Trophoblast cell (in vitro differentiated cells and primary cell): ENCODE results near the gene TXK.

Experiments
- DNase-seq, 2 donors: peaks; one replicate each; pipeline ENCODE4 v3.0.0-alpha.2; 2016
- H2AFZ ChIP-seq: 2 replicates; pipeline ENCODE4 v1.6.1; 2013; ENCODE audit warnings: low read length, moderate library complexity, mild to moderate bottlenecking; ENCODE audit not compliant: insufficient read depth, poor library complexity
- H2AK5ac ChIP-seq: 2 replicates; pipeline ENCODE4 v1.6.1; 2013; ENCODE audit warnings: mild to moderate bottlenecking, low read length
- H2BK120ac ChIP-seq: 2 replicates; pipeline ENCODE4 v1.6.1; 2013; ENCODE audit warnings: low read length, mild to moderate bottlenecking, moderate library complexity; ENCODE audit not compliant: insufficient read depth, poor library complexity
- H2BK12ac ChIP-seq: 2 replicates; pipeline ENCODE4 v1.6.1; 2013; ENCODE audit warnings: mild to moderate bottlenecking, low read length, moderate library complexity
- H2BK5ac ChIP-seq: 2 replicates; pipeline ENCODE4 v1.6.1; 2013; ENCODE audit warnings: low read length, low read depth, moderate library complexity, mild to moderate bottlenecking; ENCODE audit not compliant: poor library complexity
- H3K14ac ChIP-seq: 2 replicates; pipeline ENCODE4 v1.6.1; 2013; ENCODE audit warnings: mild to moderate bottlenecking, low read length
- H3K18ac ChIP-seq: 2 replicates; pipeline ENCODE4 v1.6.1; 2013; ENCODE audit warnings: mild to moderate bottlenecking, low read length
- H3K23ac ChIP-seq: 2 replicates; pipeline ENCODE4 v1.6.1; 2013; ENCODE audit warnings: low read length
- H3K27ac ChIP-seq: 2 replicates; pipeline ENCODE4 v1.5.1; 2013; ENCODE audit warnings: low read depth, mild to moderate bottlenecking, inconsistent platforms, low read length, moderate library complexity
- H3K27me3 ChIP-seq: 2 replicates; pipeline ENCODE4 v1.6.1; 2013; ENCODE audit warnings: inconsistent platforms, mild to moderate bottlenecking, low read length, moderate library complexity; ENCODE audit not compliant: insufficient read depth
- H3K36me3 ChIP-seq, 2 experiments: 1 replicate in 1 of 2; 2 replicates in 1 of 2; pipeline ENCODE4 v1.6.1; 2013; ENCODE audit warnings: low read length in 2 of 2, mild to moderate bottlenecking in 2 of 2, moderate library complexity in 1 of 2; ENCODE audit not compliant: insufficient read depth in 2 of 2, control insufficient read depth in 1 of 2
- H3K4ac ChIP-seq: 2 replicates; pipeline ENCODE4 v1.6.1; 2013; ENCODE audit warnings: low read depth, mild to moderate bottlenecking, low read length, moderate library complexity
- H3K4me1 ChIP-seq, 2 experiments: 1 replicate in 1 of 2; 2 replicates in 1 of 2; pipeline ENCODE4 v1.6.1; 2013; ENCODE audit warnings: low read length in 2 of 2, mild to moderate bottlenecking in 2 of 2, moderate library complexity in 1 of 2; ENCODE audit not compliant: insufficient read depth in 2 of 2, control insufficient read depth in 1 of 2
- H3K4me2 ChIP-seq: 2 replicates; pipeline ENCODE4 v1.6.1; 2013; ENCODE audit warnings: inconsistent platforms, mild to moderate bottlenecking, low read length, moderate library complexity
- H3K4me3 ChIP-seq: 2 replicates; pipeline ENCODE4 v1.5.1; 2013; ENCODE audit warnings: mild to moderate bottlenecking, low read depth, low read length, inconsistent platforms
- H3K79me1 ChIP-seq: one replicate; pipeline ENCODE4 v1.6.1; 2013; ENCODE audit warnings: low read length
- H3K79me2 ChIP-seq: 2 replicates; pipeline ENCODE4 v1.6.1; 2013; ENCODE audit warnings: low read length, mild to moderate bottlenecking; ENCODE audit not compliant: control insufficient read depth, insufficient read depth, poor library complexity
- H3K9ac ChIP-seq: 2 replicates; pipeline ENCODE4 v1.6.1; 2013; ENCODE audit warnings: mild to moderate bottlenecking, low read length
- H3K9me3 ChIP-seq: 2 replicates; pipeline ENCODE4 v1.6.1; 2013; ENCODE audit warnings: low read depth, mild to moderate bottlenecking, control low read depth, inconsistent platforms, low read length; ENCODE audit not compliant: insufficient read depth
- H4K12ac ChIP-seq: 2 replicates; pipeline ENCODE4 v1.6.1; 2013; ENCODE audit warnings: low read depth, mild to moderate bottlenecking, low read length, moderate library complexity
- H4K8ac ChIP-seq: 2 replicates; pipeline ENCODE4 v1.6.1; 2013; ENCODE audit warnings: low read depth, mild to moderate bottlenecking, low read length, moderate library complexity
- H4K91ac ChIP-seq: one replicate; pipeline ENCODE4 v1.6.1; 2013; ENCODE audit warnings: low read depth, mild to moderate bottlenecking, low read length, moderate library complexity
- WGBS: extraction: QIAGEN DNeasy Blood & Tissue Kit; methylation state at CpG from one replicate; pipeline ENCODE4 v1.1.7; 2013; ENCODE audit warnings: missing lambda C conversion rate; ENCODE audit not compliant: insufficient read length, insufficient coverage; ENCODE audit errors: extremely low coverage; 5-methylcytosine and 5-hydroxymethylcytosine counted together

Gene TXK

GRCh38 chr4:48100256-48100655, 33.8 kb downstream of the TXK start:
- Histone ChIP-seq H4K8ac (no peak overlapping the region), H2AK5ac (no peak overlapping the region), H2BK120ac (no peak overlapping the region), H2BK5ac (no peak overlapping the region), H3K27me3 (no peaks in the 10 kb centered on the region), H3K4ac (no peak overlapping the region), H3K14ac (no peak overlapping the region), H4K12ac (no peak overlapping the region), H3K79me1 (no peaks in the 10 kb centered on the region), H3K9me3 (no peaks in the 10 kb centered on the region), H3K18ac (no peak overlapping the region), H3K4me3 (no peak overlapping the region), H3K4me1 (no peaks in the 10 kb centered on the region), H3K4me2 (no peak overlapping the region), H3K27ac (no peak overlapping the region), H3K23ac (no peak overlapping the region), H3K36me3 (no peaks in the 10 kb centered on the region), H2AFZ (no peak overlapping the region), H3K79me2 (no peaks in the 10 kb centered on the region), H4K91ac (no peak overlapping the region), H2BK12ac (no peak overlapping the region), H3K9ac (no peak overlapping the region)
- no peak for DNase-seq
- WGBS, result no CpG with 5 or more reads among the region's 1 CpG

- Histone ChIP-seq H3K79me1 (no peaks in the 10 kb centered on the region), H2AFZ (no peak overlapping the region), H3K36me3 (no peaks in the 10 kb centered on the region), H2AK5ac (no peak overlapping the region), H3K18ac (no peak overlapping the region), H3K9ac (no peak overlapping the region), H3K79me2 (no peaks in the 10 kb centered on the region), H3K23ac (no peak overlapping the region), H3K27me3 (no peaks in the 10 kb centered on the region), H2BK5ac (no peak overlapping the region), H2BK12ac (no peak overlapping the region), H4K8ac (no peak overlapping the region), H3K4me1 (no peaks in the 10 kb centered on the region), H3K4me2 (no peak overlapping the region), H3K9me3 (no peaks in the 10 kb centered on the region), H4K12ac (no peak overlapping the region), H3K14ac (no peak overlapping the region), H3K27ac (no peak overlapping the region), H3K4me3 (no peak overlapping the region), H4K91ac (no peak overlapping the region), H2BK120ac (no peak overlapping the region), H3K4ac (no peak overlapping the region)
- no peak for DNase-seq
- WGBS, result no CpG with 5 or more reads among the region's 2 CpGs
Measured at GRCh38 chr4:48095441-48095840, 38.6 kb downstream of the TXK start.

DNA sequence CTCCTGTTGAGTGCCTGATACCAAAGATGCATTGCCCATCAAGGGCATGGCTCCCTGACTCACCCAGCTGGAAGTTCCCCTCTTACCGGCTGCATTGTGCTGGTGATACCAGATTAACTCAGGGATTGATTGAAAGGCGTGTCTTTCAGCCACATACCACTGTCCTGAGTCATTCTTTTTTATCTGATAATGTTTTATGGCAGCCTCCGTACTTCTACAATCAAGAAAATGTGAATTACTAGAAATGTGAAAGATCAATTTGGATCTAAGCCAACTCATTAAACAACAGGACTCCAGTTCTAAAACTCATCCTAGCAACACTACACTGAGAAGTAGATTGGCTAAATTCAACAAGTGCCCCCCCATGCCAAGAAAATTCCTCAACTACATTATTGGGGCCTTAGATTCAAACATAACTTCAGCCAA, 40.0 kb downstream of the TXK start:
- no CpG with 5 or more reads among the region's 3 CpGs for WGBS

DNA sequence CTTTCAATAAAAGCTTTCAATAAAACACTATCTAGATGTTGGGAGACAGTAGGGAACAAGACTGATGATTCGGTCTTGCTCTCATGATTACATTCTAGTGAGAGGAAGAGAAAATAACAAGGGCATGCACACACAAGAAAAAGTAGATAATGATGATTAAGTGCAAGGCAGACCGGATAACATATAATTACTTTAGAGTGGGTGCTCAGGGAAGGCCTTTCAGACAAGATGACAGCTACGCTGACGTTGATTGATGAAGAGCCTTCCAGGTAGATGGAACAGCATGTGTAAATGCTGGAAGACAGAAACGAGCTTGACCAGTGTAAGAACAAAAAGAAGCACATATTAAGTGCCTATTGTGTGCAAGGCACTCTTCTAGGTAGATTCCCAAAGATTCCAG, 43.4 kb downstream of the TXK start:
- no peaks in the 10 kb centered on the region for H3K4me1 ChIP-seq
- H3K4ac ChIP-seq, result no peak overlapping the region
- no peak overlapping the region for H3K4me2 ChIP-seq
- H3K36me3 ChIP-seq, result no peaks in the 10 kb centered on the region
- no peak overlapping the region for H2AK5ac ChIP-seq
- no peak overlapping the region for H2BK12ac ChIP-seq
- H4K8ac ChIP-seq, result no peak overlapping the region
- H2AFZ ChIP-seq, result no peak overlapping the region
- WGBS, result no CpG with 5 or more reads among the region's 5 CpGs
- H3K79me2 ChIP-seq, result no peaks in the 10 kb centered on the region
- no peak overlapping the region for H3K14ac ChIP-seq
- H3K9me3 ChIP-seq, result no peaks in the 10 kb centered on the region
- H3K27me3 ChIP-seq, result no peaks in the 10 kb centered on the region
- H4K91ac ChIP-seq, result no peak overlapping the region
- no peak overlapping the region for H3K18ac ChIP-seq
- no peak overlapping the region for H2BK5ac ChIP-seq
- H3K4me3 ChIP-seq, result no peak overlapping the region
- no peak overlapping the region for H2BK120ac ChIP-seq
- DNase-seq, result no peak
- H4K12ac ChIP-seq, result no peak overlapping the region
- H3K23ac ChIP-seq, result no peak overlapping the region
- H3K9ac ChIP-seq, result no peak overlapping the region
- no peak overlapping the region for H3K27ac ChIP-seq
- H3K79me1 ChIP-seq, result no peaks in the 10 kb centered on the region

More for the DNA sequence above, 40.0 kb downstream of the TXK start:
- Histone ChIP-seq H3K27me3 (no peaks in the 10 kb centered on the region), H3K4me1 (no peaks in the 10 kb centered on the region), H3K79me1 (no peaks in the 10 kb centered on the region), H3K4me2 (no peak overlapping the region), H3K18ac (no peak overlapping the region), H4K91ac (no peak overlapping the region), H2AK5ac (no peak overlapping the region), H2BK12ac (no peak overlapping the region), H3K36me3 (no peaks in the 10 kb centered on the region), H3K14ac (no peak overlapping the region), H2BK120ac (no peak overlapping the region), H4K12ac (no peak overlapping the region), H3K23ac (no peak overlapping the region), H2AFZ (no peak overlapping the region), H4K8ac (no peak overlapping the region), H3K4ac (no peak overlapping the region), H3K9me3 (no peaks in the 10 kb centered on the region), H3K79me2 (no peaks in the 10 kb centered on the region), H3K27ac (no peak overlapping the region), H3K4me3 (no peak overlapping the region), H3K9ac (no peak overlapping the region), H2BK5ac (no peak overlapping the region)
- DNase-seq, result no peak
